HCT116 (cell line): ENCODE data around the gene RAB4B. TPM values are rescaled to one million over a fixed set of nuclear protein-coding genes. Genes with fewer than 3 reads are reported as not detected.
"Not testable (repeated sequence)": the region's sequence is repeated elsewhere in the genome, so short reads cannot be mapped to it uniquely, and the experiment has no call there.

ENCODE experiments used
- ATAC-seq: fragments of 200-7000 bp; cut with Tn5 transposase; 2 replicates; pipeline ENCODE4 v1.9.1; 2020; ENCODE audit warnings: mild to moderate bottlenecking, moderate library complexity
- BruUV-seq: library from RNA; stranded (reverse); fragments of 400-500 nt; replicated peaks from 2 replicates; lab custom pipeline; 2021; lab: Mats Ljungman, UMichigan
- CTCF ChIA-PET: fragments of 300-600 bp; sonication (Branson Sonifier 250); formaldehyde crosslinking; loops from one replicate; lab custom pipeline; 2021; ENCODE audit warnings: antibody characterized with exemption; lab: Charles Lee
- POLR2A ChIA-PET: fragments of 300-600, 350-600 bp; sonication (Branson Sonifier 250); formaldehyde crosslinking; loops from one replicate; lab custom pipeline; 2021; ENCODE audit warnings: antibody characterized with exemption; lab: Charles Lee
- RAD21 ChIA-PET, 2 experiments: fragments of 300-600 bp; sonication (Branson Sonifier 250); formaldehyde crosslinking; loops; one replicate each; lab custom pipeline; 2023; ENCODE audit warnings: low total read pairs in 2 of 2; ENCODE audit not compliant: uncharacterized antibody in 2 of 2, unreplicated experiment in 2 of 2, low non-redundant PET in 1 of 2; lab: Charles Lee
- DNase-seq: peaks from one replicate; pipeline ENCODE4 v3.0.0-alpha.2; 2010; ENCODE audit warnings: low read depth, low spot score
- H2AFZ ChIP-seq: fragments of 200-600 bp; shearing (Covaris generic), sonication (generic); 2 replicates; pipeline ENCODE4 v1.6.1; 2017; ENCODE audit warnings: low read depth, mixed run types, mixed read lengths, antibody characterized with exemption, low read length; ENCODE audit not compliant: poor library complexity, severe bottlenecking
- H3K27ac ChIP-seq: 2 replicates; pipeline ENCODE4 v1.5.1; 2012; ENCODE audit warnings: low read depth, low read length
- H3K27me3 ChIP-seq: fragments of 200-600 bp; sonication (generic); 2 replicates; pipeline ENCODE4 v1.6.1; 2016; ENCODE audit warnings: mixed run types, low read length, mixed read lengths; ENCODE audit not compliant: insufficient read depth
- H3K36me3 ChIP-seq, 2 experiments: fragments of 200-500 bp in 1 of 2; fragments of 200-600 bp in 1 of 2; sonication (Bioruptor generic) in 1 of 2; sonication (generic) in 1 of 2; 2 replicates each; pipeline versions ENCODE4 v1.5.1 to v1.6.1; 2014 to 2016; ENCODE audit warnings: low read length in 2 of 2, inconsistent platforms in 1 of 2, mixed read lengths in 1 of 2, mixed run types in 1 of 2; ENCODE audit not compliant: insufficient read depth in 2 of 2, control insufficient read depth in 1 of 2
- H3K4me1 ChIP-seq, 2 experiments: fragments of 200-600 bp in 1 of 2; sonication (generic) in 1 of 2; 2 replicates each; pipeline versions ENCODE4 v1.5.1 to v1.6.1; 2012 to 2017; ENCODE audit warnings: low read length in 2 of 2, inconsistent platforms in 1 of 2, mild to moderate bottlenecking in 1 of 2, mixed read lengths in 1 of 2, mixed run types in 1 of 2, moderate library complexity in 1 of 2; ENCODE audit not compliant: insufficient read depth in 2 of 2, control insufficient read depth in 1 of 2
- H3K4me2 ChIP-seq: fragments of 200-600 bp; sonication (generic); 2 replicates; pipeline ENCODE4 v1.6.1; 2017; ENCODE audit warnings: mixed run types, low read length, mixed read lengths
- H3K4me3 ChIP-seq, 2 experiments: fragments of 200-600 bp in 1 of 2; sonication (generic) in 1 of 2; replicated peaks in 1 of 2; 2 replicates each; pipeline ENCODE4 v1.5.1; 2011 to 2016; ENCODE audit warnings: low read length in 2 of 2, control low read depth in 1 of 2, low read depth in 1 of 2, mild to moderate bottlenecking in 1 of 2, mixed read lengths in 1 of 2, mixed run types in 1 of 2
- H3K79me2 ChIP-seq: fragments of 200-600 bp; sonication (generic); 2 replicates; pipeline ENCODE4 v1.6.1; 2017; ENCODE audit warnings: mild to moderate bottlenecking, mixed run types, low read length, moderate library complexity, mixed read lengths; ENCODE audit not compliant: insufficient read depth
- H3K9ac ChIP-seq: fragments of 200-600 bp; sonication (generic); 2 replicates; pipeline ENCODE4 v1.6.1; 2016; ENCODE audit warnings: low read length, mixed read lengths
- H3K9me2 ChIP-seq: fragments of 200-600 bp; sonication (generic), shearing (Covaris generic); 2 replicates; pipeline ENCODE4 v1.6.1; 2017; ENCODE audit warnings: mixed run types, mild to moderate bottlenecking, moderate library complexity; ENCODE audit not compliant: insufficient read depth
- H3K9me3 ChIP-seq, 2 experiments: fragments of 200-500 bp in 1 of 2; fragments of 200-600 bp in 1 of 2; sonication (Bioruptor generic) in 1 of 2; sonication (generic) in 1 of 2; 2 replicates each; pipeline ENCODE4 v1.6.1; 2014 to 2017; ENCODE audit warnings: low read length in 2 of 2, mixed read lengths in 2 of 2, inconsistent platforms in 1 of 2, low read depth in 1 of 2, mild to moderate bottlenecking in 1 of 2, mixed run types in 1 of 2, moderate library complexity in 1 of 2; ENCODE audit not compliant: control insufficient read depth in 1 of 2, insufficient read depth in 1 of 2
- H4K20me1 ChIP-seq: fragments of 200-600 bp; sonication (generic), shearing (Covaris generic); 2 replicates; pipeline ENCODE4 v1.6.1; 2017; ENCODE audit warnings: mixed run types, mild to moderate bottlenecking, moderate library complexity; ENCODE audit not compliant: insufficient read depth
- JUND ChIP-seq: IDR thresholded peaks from 2 replicates; pipeline ENCODE4 v1.6.1; 2012
- SIN3A ChIP-seq: IDR thresholded peaks from 2 replicates; pipeline ENCODE4 v1.6.1; 2012; ENCODE audit warnings: low read depth
- SRF ChIP-seq: IDR thresholded peaks from 2 replicates; pipeline ENCODE4 v1.6.1; 2012; ENCODE audit warnings: low read depth
- YY1 ChIP-seq: IDR thresholded peaks from 2 replicates; pipeline ENCODE4 v1.6.1; 2011; ENCODE audit warnings: low read length, low read depth, moderate library complexity, mild to moderate bottlenecking; ENCODE audit not compliant: insufficient replicate concordance; ENCODE audit errors: extremely low read depth
- ZBTB33 ChIP-seq: IDR thresholded peaks from 2 replicates; pipeline ENCODE4 v1.6.1; 2011; ENCODE audit warnings: mild to moderate bottlenecking, low read length, moderate library complexity; ENCODE audit not compliant: insufficient replicate concordance; ENCODE audit errors: extremely low read depth
- intact Hi-C: fragments of 100-400 bp; cut with micrococcal nuclease; formaldehyde crosslinking; loops from 2 replicates; pipeline ENCODE4 v1.10.0; 2022
- total RNA-seq: library from RNA; stranded (reverse); gene quantifications from one replicate; pipeline ENCODE4 v1.2.1, GENCODE V29; 2021; ENCODE audit not compliant: unreplicated experiment

RAB4B gene
- total RNA-seq, 1 experiment from 2014 or later, result 18.7 TPM

GRCh38 chr19:40829205-40829604 is 51.2 kb downstream of the RAB4B start (continued):
- no peak for TF ChIP-seq SRF
- TF ChIP-seq ZBTB33, result no peak
- no peak for TF ChIP-seq JUND
- TF ChIP-seq SIN3A, result no peak
- TF ChIP-seq YY1, result no peak

- POLR2A ChIA-PET, H3K9ac ChIP-seq, H3K4me2 ChIP-seq, H2AFZ ChIP-seq, RAD21 ChIA-PET, H3K9me3 ChIP-seq, DNase-seq, H4K20me1 ChIP-seq, ATAC-seq, BruUV-seq, H3K27ac ChIP-seq, intact Hi-C loops, H3K36me3 ChIP-seq, H3K79me2 ChIP-seq, CTCF ChIA-PET, H3K4me3 ChIP-seq, H3K27me3 ChIP-seq, H3K9me2 ChIP-seq: not testable (repeated sequence)
- H3K4me1 ChIP-seq, result peaks cover 12 to 13% of the 10 kb centered on the region in 2 experiments
Measured at GRCh38 chr19:40830741-40831140, 52.7 kb downstream of the RAB4B start.
